ENCODE results near the gene RFC5.

GRCh38 chr12:118022728-118023109 lies 6.2 kb downstream of the RFC5 start:
- no peak for TF ChIP-seq CTCF (IDR thresholded peaks at IDR 0.05)
- no peak for TF ChIP-seq POLR2A (IDR thresholded peaks at IDR 0.05)

Measured in Peyer's patch (tissue), 4 donors.